GM18858 (cell line): Measurements from ENCODE around the gene GPHN.
"Not testable (repeated sequence)": the region's sequence is repeated elsewhere in the genome, so short reads cannot be mapped to it uniquely, and the experiment has no call there.

ENCODE experiments used
- ATAC-seq: cut with Tn5 transposase; IDR thresholded peaks from one replicate; pipeline ENCODE4 v1.9.1; 2021; ENCODE audit not compliant: unreplicated experiment

Gene GPHN

DNA sequence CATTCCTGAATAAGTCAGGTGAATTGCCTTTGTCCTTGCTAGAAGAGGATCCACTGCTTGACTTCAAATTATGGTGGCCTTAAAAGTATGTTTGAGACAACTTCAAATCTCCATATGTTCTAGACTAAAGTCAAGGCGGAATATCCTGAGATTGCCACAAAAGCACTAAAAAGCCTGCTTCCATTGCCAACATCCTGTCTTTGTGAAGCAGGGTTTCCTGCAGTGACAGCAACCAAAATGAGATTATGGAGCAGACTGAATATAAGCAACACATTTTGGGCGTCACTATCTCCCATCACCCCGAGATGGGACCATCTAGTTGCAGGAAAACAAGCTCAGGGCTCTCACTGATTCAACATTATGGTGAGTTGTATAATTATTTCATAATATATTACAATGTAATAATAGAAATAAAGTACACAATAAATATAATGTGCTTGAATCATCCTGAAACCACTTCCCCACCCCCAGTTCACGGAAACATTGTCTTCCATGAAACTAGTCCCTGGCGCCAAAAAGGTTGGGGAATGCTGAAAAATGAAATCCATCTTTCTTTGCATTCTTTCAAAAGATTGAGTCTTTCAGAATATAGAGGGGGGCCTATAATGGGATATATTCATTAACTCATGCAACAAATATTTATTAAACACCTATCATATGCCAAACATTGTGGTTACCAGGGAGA is 143.7 kb downstream of the GPHN start:
- no peak for ATAC-seq

DNA sequence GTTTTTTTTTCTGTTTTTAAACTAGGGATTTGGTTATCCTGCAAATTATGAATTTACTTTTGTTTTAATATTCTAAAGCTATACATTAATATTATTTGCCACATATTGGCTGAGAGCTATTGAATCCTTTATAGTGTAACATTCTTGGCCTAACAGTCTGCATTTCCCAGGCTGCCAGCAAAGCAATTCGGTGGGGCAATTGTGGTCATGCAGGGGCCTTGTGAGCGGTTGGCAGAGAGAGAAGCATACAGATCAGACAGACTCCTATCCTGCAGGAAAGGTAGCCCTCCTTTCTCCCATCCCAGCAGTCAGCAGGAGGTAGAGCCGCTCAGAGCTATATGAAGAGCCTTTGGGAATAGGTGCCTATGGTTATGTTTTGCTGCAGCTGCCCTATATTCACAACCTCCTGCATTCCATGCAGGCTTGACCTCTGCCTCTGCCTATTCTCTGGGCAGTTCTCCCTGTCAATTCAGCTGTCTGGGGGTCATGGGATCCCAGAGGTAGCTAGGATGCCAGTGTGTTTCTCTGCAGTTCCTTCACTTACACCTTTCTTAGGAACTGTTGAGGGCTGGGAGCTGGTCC is 144.7 kb downstream of the GPHN start:
- ATAC-seq, result no peak

DNA sequence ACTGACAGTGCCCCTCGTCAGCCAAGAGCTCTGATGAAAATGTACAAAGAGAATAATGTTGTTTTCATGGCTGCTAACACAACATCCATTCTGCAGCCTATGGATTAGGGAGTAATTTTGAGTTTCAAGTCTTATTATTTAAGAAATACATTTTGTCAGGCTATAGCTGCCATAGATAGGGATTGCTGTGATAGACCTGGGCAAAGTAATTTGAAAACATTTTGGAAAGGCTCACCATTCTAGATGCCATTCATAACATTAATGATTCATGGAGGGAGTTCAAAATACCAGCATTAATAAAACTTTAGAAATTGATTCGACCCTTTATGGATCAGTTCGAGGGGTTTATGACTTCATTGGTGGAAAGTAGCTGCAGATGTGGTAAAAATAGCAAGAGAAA is 149.8 kb downstream of the GPHN start:
- ATAC-seq, result no peak

DNA sequence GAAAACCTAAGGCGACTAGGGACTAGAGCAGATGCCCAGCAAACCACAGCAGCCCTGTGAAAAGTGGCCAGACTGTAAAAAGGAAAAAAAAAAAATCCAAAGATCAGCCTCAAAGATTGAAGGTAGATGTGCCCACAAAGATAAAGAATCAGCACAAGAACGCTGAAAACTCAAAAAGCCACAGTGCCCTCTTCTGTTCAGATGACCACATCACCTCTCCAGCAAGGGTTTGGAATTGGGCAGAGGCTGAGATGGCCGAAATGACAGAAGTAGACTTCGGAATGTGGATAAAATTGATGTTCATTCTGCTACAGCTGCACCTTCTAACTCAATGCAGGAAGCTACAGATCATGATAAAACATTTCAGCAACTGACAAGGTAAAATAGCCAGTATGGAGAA is 154.4 kb downstream of the GPHN start:
- no peak for ATAC-seq

DNA sequence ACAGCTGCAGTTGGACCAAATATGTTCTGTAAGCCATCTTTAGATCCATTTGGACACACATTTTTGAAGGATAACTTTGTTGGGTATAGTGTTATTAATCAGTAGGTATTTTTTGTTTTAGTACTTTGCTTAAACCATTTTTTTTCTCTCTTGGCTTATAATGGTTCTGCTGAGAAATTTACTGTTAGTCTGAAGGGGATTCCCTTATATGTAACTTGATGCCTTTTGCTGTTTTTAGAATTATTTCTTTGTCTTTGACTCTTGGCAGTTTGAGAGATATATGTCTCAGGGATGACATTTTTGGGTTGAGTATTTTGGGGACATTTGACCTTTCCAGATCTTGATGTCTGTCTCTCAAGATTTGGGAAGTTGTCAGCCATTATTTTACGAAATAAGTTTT is 169.8 kb downstream of the GPHN start:
- no peak for ATAC-seq

DNA sequence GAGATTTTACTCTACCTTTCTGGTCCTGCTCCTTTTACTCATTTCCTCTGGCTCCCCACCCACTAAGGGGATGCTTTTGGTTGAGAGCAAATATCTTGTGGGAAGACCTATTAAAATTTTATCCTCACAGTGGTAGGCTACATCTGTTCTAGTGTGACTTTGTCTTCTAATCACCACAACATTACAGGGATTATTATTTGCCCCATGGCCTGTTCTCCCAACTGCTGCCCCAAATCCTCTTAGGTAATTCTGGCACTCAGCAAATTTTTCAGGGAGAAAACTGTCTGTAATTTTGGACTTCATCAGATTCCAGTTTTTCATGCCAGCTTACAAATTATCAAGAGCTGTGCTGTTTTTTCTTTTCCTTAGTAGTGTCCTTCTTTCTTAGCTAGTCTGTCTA is 172.3 kb downstream of the GPHN start:
- no peak for ATAC-seq

DNA sequence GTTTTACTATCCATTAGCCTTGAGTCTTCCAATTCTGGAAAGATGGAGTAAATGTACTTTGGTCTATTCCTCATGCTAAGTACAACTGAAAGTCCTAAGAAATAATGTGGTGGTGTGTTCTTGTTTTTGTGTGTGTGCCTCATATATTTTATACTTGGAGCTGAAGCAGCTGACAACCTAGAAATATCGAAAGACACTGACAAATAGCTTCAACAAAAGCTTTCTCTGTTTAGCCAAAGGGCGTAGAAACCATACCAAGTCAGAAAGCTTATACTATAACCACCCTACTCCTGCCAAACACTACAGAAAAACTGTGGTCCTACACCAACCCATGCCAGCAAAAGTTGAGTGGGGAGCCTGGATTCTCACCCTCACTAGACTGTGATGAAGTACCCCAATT is 188.4 kb downstream of the GPHN start:
- no peak for ATAC-seq

DNA sequence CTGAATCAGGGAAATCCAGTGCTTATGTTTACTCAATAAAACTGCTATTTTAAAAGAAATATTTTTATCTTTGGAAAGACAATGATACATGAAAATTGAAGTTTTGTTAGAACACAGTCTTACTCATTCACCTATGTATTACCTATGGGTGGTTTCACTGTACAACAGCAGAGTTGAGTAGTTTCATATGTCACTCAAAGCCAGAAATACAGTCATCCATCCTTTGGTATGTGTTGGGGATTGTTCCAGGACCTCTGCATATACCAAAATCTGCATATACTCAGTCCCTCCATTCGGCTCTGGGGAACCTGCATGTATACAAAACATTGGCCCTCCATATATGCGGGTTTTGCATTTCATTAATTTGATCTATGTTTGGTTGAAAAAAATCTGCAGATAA is 190.6 kb downstream of the GPHN start:
- no peak for ATAC-seq

DNA sequence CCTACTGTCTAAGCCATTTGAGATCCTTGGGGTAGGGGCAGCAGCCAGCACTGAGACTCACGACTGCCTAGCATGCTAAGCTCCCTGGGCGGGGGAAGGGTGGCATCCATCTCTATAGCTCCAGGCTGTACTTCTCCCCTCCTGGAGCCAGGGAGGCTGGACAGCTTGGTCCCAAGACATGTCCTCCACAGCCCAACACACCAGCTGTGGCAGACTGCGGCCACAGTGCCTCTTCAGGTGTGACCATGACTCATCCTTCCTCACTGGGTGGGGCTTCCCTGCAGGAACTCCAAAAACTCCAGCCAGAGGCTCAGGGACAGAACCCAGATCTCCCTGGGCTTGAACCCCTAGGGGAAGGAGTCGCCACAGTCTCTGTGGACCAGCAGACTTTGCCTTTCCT is 193.9 kb downstream of the GPHN start:
- no peak for ATAC-seq

DNA sequence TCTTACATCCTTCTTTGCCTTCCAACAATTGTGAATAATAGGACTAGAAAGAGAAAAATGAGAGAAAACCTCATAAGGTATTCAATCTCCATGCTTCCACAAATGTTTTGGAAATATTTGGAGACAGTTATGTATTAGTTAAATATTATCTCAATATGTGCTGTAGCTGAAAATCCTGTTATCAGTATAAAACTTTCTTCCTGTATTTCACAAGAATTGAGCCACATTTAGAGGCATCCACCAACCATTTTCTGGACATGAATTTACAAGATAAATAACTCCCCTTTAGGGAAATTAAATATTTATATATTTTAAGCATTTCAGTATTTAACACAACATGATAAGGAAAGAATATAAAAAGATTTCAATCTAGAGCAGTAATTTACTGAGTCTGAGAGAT is 200.3 kb downstream of the GPHN start:
- ATAC-seq, result no peak

DNA sequence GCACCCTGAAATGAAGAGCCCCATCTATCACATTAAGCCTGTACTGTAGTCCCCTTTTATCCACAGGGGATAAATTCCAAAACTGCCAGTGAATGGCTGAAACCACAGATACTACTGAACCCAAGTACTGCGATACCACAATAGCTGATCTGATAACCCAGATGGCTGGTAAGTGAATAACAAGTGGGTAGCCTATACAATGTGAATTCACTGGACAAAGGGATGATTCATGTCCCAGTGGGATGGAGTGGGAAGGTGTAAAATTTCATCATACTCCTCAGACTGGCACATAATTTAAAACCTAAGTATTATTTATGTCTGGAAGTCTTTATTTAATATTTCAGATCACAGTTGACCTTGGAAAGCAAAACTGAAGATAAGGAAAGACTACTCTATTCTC is 201.3 kb downstream of the GPHN start:
- ATAC-seq, result no peak

DNA sequence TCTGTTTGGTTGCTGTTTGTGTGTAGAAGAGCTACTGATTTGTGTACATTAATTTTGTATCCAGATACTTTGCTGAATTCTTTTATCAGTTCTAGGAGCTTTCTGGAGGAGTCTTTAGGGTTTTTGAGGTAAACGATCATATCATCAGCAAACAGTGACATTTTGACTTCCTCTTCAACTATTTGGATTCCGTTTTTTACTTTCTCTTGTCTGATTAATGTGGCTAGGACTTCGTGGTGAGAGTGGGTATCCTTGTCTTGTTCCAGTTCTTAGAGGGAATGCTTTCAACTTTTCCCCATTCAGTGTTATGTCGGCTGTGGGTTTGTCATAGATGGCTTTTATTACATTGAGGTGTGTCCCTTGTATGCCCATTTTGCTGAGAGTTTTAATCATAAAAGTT is 206.3 kb downstream of the GPHN start:
- not testable (repeated sequence) for ATAC-seq

DNA sequence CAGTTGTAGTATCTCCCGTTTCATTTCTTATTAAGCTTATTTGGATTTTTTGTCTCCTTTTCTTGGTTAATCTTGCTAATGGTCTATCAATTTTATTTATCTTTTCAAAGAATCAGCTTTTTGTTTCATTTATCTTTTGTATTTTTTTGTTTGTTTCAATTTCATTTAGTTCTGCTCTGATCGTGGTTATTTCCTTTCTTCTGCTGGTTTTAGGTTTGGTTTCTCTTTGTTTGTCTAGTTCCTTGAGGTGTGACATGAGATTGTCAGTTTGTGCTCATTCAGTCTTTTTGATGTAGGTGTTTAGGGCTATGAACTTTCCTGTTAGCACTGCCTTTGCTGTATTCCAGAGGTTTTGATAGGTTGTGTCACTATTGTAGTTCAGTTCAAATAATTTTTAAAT is 207.4 kb downstream of the GPHN start:
- not testable (repeated sequence) for ATAC-seq

DNA sequence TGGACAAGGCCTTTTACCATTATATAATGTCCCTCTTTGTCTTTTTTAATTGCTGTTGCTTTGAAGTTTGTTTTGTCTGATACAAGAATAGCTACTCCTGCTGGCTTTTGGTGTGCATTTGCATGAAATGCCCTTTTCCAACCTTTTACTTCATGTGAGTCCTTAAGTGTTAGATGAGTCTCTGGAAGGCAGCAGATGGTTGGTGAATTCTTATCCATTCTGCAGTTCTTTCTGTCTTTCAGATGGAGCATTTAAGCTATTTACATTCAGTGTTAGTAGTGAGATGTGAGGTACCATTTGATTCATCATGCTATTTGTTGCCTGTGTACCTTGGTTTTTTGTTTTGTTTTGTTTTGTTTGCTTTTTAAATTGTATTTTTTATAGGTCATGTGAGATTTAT is 208.3 kb downstream of the GPHN start:
- no peak for ATAC-seq

DNA sequence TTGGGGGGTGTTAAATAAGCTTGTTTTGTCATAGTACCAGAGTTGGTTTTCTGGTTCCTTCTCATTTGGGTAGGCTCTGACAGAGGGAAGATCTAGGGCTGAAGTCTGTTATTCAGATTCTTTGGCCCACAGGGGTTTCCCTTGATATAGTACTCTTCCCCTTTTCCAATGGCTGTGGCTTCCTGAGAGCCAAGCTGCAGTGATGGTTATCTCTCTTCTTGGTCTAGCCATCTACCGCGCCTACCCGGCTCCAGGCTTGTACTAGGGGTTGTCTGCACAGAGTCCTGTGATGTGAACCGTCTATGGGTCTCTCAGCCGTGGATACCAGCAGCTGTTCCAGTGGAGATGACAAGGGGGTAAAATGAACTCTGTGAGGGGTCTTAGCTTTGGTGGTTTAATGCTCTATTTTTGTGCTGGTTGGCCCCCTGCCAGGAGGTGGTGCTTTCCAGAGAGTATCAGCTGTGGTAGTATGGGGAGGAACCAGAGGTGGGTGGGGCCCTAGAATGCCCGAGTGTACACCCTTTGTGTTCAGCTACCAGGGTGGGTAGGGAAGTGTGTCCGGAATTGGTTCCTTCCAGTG is 209.7 kb downstream of the GPHN start:
- ATAC-seq, result no peak

DNA sequence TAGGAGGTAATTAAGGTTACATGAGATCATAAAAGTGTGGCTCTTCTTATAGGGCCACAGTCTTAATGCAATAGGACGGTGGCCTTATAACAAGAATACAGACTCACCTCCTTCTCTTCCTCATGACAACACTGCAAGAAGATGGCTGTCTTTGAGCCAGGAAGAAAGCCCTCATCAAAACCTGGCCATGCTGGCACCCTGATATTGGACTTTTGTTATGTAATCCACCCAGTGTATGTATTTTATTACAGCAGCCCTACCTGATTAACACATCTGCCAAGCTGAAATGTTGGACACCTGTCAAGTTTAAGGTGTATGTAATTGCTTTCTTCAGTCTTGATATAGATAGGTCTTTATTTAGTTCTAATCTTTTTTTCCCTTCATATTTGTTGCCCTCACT is 217.0 kb downstream of the GPHN start:
- ATAC-seq, result no peak

DNA sequence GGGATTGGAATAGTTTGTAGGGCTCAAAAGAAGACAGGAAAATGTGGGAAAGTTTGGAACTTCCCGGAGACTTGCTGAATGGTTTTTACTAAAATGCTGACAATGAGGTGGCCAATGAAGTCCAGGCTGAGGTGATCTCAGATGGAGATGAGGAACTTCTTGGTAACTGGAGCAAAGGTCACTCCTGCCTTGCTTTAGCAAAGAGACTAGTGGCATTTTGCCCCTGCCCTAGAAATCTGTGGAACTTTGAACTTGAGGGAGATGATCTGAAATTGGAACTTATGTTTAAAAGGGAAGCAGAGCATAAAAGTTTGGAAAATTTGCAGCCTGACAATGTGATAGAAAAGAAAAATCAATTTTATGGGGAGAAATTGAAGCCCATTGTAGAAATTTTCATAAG is 223.4 kb downstream of the GPHN start:
- not testable (repeated sequence) for ATAC-seq

DNA sequence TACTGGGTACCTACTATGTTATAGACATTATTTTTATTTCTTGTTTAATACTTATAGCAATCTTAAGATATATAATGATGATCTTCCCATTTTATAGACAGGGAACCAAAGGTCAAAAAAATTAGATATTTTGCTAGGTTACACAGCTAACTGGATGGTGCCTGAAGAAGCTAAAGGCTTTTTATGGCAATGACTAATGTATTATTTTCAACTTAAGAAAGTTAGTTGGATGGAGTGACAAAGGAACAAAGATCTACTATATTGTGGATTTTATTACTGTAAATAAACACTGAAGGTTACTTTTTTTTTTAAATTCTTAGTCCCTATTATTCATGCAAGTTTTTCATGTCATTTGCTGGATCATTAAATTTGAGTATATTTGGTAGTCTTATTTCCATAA is 227.9 kb downstream of the GPHN start:
- no peak for ATAC-seq

DNA sequence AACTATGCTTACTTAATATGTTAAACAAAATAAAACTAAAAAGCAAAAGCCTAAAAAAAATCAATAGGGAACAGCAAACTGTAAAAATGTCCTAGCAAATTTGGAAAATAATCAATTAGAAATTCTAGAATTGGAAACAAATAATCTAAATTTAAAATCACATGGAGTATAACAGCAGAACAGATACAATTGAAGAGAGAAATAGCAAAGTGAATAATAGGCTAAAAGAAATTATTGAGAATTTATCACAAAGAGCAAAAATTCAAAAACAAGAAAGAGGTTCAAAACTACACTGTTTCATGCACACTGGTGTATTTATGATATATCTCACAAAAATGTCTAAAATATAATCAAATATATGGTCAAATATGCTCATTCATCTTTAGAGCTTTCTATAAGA is 231.9 kb downstream of the GPHN start:
- ATAC-seq, result no peak

DNA sequence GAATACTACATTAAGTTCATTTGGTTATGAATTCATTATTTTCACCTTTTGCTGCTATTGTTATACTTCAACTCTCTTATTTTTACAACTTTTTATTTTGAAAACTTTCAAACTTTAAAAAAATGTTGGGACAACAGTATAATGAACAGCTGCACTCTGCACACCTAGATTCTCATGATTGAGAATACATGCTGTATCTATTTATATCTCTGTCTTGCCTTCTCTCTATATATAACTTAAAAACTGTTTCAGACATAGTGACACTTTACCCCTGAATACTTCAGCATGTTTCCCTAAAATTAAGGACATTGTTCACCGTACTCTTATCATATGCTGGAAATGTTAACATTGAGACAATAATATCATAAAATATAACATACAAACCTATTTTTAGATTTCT is 237.1 kb downstream of the GPHN start:
- ATAC-seq, result no peak

DNA sequence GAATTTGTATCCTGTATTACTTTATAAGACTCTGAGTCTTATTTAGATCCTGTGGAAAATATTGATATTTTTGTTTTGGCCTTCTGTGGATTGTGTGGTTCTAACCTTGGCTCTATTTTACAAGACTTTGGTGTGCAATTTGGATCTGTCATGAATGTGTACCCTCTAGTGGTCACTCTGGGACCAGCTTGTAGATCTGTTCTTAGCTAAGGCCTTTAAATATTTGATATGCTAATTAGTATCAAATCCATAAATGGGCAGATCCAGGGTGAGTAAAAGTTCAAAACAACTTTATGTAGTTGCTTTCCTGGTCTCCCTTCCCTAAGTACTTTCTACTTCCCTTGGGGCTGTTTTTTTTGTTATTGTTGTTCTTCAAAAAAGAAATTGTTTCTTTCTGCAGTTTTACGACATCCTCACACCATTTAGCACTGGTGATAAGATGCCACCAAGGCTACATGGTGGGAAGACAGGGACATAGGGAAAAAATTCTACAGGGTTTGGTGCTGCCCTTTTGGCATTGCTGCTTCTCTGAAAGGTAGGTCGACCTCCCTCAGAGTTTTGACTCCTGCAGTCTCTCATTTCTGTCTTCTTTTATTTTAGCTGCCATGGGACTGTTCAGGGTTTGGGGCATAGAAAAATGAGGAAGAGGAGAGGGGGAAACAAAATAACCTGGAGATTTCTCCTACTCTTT is 238.5 kb downstream of the GPHN start:
- ATAC-seq, result no peak

DNA sequence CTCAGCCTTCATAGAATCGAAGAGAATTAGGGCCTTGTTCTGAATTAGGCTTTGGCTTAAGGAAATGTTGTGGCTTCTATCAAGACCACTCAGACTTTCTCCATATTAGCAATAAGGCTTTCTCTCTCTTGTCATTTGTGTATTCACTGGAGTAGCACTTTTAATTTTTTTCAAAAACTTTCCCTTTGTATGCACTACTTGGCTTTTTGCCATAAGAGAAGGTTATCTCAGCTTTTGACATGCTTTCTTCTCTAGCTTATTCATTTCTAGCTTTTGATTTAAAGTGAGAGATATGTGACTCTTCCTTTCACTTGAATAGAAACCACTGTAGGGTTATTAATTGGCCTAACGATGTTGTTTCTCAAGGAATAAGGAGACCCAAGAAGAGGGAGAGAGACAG is 244.2 kb downstream of the GPHN start:
- peak; percentile 73 for ATAC-seq
